ENCODE results near the gene WDR43.

The WDR43 gene

DNA sequence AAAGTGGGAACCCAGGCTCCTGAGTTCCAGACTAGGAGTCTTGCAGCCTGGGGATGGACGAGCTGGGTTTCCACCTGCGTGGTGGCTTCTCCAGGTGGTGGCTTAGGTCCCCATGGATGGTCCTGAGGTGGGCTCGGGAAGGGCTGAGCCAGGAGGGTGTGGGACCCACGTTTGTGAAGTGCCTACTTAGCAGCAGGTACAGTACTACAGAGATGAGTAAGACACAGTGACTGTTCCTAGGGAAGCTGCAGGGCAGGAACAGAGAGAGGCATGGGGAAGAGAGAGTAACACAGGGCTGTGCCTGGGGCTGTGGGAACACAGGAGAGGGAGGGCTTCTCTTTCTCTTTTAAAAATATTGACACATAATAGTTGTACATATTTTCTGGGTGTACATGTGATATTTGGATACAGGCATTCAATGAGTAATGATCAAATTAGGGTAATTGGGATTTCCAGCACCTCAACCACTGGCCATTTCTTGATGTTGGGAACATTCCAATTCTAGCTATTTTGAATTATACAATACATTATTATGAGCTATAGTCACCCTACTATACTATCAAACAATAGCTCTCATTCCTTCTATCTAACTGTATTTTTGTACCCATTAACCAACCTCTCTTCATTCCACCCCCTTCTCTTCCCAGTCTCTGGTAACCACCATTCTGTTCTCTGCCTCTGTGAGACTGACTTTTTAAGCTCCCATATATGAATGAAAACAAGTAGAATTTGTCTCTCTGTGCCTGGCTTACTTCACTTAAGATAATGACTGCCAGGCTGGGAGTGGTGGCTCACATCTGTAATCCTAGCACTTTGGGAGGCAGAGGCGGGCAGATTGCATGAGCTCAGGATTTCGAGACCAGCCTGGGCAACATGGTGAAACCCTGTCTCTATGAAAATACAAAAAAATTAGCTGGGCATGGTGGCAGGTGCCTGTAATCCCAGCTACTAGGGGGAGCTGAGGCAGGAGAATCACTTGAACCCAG lies 101.6 kb downstream of the WDR43 start:
- DNase-seq, result no peak

DNA sequence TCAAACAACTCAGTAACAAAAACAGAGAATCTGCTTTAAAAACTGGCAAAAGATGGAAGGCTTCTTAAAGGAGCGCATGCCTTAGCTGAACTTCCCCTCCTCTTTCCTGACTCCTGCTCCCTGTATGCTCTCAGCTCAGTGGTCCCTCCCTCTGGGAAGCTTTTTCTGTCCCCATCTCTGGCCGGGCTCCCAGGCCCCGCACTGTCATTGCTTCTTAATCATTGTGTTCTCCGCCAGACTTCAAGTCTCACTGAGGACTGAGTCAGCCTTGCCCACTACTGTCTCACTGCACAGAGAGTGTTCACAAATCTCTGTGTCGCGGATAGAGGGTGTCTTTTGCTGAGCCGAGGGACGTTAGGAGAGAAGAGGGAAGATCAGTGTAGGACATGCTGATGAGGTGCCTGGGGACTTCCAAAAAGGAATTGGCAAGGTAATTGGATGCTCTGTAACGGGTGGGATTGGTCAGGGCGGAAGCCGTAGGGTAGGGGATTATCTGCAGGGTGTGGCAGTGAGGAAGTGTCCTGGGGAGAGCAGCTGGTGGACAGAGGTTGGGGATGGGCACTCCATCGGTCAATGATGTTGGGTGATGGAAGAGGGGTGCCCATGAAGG lies 102.9 kb downstream of the WDR43 start:
- peak; percentile 23 for DNase-seq

Measured in fibroblast of skin of right quadriceps (primary cell).